GM12892 (cell line): ENCODE measurements around the gene PEX14.

Experiments
- DNase-seq: peaks from one replicate; pipeline ENCODE4 v3.0.0; 2011; ENCODE audit not compliant: insufficient read length
- FAIRE-seq: peaks from 2 replicates; lab custom pipeline; 2011; peaks lifted over from hg19 to GRCh38; lab: Jason Lieb, UNC
- POLR2A ChIP-seq: IDR thresholded peaks from 2 replicates; pipeline ENCODE4 v1.6.1; 2011; ENCODE audit warnings: low read depth, low read length, control low read depth
- POLR2AphosphoS5 ChIP-seq: IDR thresholded peaks from 2 replicates; pipeline ENCODE4 v1.6.1; 2011; ENCODE audit warnings: low read depth, low read length, control low read depth
- TAF1 ChIP-seq: IDR thresholded peaks from 2 replicates; pipeline ENCODE4 v1.6.1; 2011; ENCODE audit warnings: low read depth, mild to moderate bottlenecking, control low read depth, low read length, borderline replicate concordance

PEX14 gene

DNA sequence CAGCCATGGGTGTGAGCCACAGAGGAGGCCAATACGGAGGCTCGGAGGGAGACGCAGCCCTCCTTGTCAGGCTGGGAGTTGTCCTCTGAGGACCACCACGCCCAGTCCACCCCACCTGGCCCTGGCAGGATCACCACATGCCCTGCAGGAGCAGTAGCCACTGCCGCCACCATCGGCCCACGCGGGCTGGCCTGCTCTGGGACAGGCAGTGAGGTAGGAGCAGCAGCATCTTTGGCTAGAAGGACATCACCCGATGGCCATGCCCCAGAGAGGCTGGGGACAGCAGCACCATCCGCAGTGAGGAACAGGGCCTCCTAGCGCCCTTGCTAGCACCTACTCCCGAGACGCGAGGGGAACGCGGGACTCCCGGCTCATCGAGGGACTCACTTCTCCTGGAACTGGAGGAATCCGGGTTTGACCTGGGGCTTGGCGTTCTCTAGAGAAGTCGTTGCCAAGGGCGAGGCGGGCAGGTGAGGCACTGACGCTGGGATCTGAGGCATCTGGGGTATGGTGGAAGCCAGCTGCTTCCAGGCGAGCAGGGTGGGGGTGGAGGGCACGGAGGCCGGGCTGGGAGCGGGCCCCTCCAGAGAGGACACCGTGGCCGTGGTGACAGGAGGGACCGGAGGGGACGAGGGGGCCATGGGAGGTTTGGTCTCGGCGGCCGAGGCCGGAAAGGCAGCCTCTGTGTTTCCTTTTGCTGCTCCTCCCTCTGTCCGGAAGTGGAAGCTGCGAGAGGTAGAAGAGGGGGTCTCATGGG lies 172.8 kb downstream of the PEX14 start:
- DNase-seq = no peak
- no peak for FAIRE-seq
- TF ChIP-seq TAF1 (no peak), POLR2A (no peak), POLR2AphosphoS5 (no peak)

GRCh38 chr1:10648689-10649516 lies 174.2 kb downstream of the PEX14 start:
- FAIRE-seq = no peak
- DNase-seq = no peak
- TF ChIP-seq POLR2A (no peak), POLR2AphosphoS5 (no peak), TAF1 (no peak)

DNA sequence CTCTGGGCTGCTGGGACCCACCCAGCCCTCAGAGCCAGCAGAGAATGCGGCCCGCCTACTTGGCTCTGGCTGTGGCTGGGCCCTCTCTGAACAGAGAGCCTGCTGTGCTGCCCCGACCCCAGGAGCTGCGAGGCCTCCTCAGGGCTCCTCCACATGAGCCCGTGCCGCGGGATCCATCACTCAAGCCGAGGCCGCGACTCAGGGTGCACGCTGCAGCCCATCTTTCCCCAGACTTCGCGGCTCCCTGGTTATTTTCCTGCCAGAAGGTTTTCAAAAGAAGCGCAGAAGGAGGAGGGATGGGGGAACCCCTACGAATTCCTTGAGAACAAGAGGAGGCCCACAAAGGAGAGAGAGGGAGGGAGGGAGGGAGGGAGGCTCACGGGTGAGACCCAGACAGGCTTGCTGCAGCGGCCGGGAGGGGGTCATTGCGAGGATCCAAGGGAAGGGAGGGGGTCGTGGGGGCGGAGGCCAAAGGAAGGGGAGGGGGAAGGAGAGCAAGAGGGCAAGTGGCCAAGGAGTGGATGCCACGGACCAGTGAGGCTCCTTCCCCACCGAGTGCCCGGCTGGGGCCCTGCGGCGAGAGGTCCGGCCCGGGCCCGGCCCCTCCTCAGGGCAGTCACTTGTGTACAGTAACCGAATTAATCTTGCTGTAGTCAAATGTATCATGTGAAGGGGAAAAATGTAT lies 174.9 kb downstream of the PEX14 start:
- no peak for FAIRE-seq
- DNase-seq = no peak
- TF ChIP-seq POLR2A (no peak), POLR2AphosphoS5 (no peak), TAF1 (no peak)

- TF ChIP-seq POLR2A = no peak
- TF ChIP-seq POLR2AphosphoS5 = no peak
- no peak for TF ChIP-seq TAF1
- DNase-seq = no peak
- no peak for FAIRE-seq
Measured at GRCh38 chr1:10650556-10651388, 176.0 kb downstream of the PEX14 start.

GRCh38 chr1:10651389-10651766 lies 176.6 kb downstream of the PEX14 start:
- DNase-seq (no peak), FAIRE-seq (no peak)
- TF ChIP-seq POLR2AphosphoS5 (no peak), TAF1 (no peak), POLR2A (no peak)

DNA sequence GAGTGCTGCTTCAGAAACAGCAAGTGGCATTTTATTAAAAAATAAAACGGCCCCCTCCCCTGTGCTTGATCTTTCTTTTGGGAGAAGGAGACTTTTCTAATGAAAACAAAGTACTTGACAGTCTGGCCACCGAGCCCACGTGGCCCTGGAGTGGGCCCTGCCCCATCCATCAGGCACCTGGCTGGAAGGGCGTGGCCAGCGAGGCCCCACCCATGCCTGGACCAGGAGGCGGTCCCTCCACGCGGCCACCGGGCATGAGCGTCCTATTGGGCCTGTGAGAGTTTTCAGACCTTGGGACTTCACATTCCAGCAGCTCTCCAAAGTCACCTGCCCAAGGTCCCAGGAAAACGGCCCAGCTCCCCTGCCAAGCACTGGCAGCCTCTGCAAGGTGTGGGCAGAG lies 177.0 kb downstream of the PEX14 start:
- TF ChIP-seq POLR2AphosphoS5 (no peak), POLR2A (no peak), TAF1 (no peak)

DNA sequence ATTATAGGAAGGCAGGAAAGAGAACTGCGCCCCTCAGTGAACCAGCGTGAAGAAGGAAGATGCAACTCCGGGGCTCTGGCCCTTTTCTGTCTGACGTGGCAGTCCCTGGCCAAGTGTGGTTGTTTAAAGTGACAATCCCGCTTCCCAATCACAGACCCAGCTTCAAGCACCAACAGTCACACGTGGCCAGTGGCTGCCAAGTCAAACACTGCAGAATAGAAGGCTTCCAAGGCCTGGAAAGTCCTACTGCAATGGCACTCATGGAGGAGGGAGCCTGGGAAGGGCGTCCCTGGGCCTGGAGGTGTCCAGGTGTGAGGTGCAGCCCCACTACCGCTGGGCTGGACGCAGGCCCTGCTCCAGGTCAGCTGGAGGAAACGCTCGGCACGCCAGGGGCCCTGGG lies 177.9 kb downstream of the PEX14 start:
- TF ChIP-seq POLR2A (no peak), TAF1 (no peak), POLR2AphosphoS5 (no peak)
- no peak for DNase-seq
- no peak for FAIRE-seq

More for the DNA sequence above, 177.0 kb downstream of the PEX14 start:
- DNase-seq = no peak
- no peak for FAIRE-seq

DNA sequence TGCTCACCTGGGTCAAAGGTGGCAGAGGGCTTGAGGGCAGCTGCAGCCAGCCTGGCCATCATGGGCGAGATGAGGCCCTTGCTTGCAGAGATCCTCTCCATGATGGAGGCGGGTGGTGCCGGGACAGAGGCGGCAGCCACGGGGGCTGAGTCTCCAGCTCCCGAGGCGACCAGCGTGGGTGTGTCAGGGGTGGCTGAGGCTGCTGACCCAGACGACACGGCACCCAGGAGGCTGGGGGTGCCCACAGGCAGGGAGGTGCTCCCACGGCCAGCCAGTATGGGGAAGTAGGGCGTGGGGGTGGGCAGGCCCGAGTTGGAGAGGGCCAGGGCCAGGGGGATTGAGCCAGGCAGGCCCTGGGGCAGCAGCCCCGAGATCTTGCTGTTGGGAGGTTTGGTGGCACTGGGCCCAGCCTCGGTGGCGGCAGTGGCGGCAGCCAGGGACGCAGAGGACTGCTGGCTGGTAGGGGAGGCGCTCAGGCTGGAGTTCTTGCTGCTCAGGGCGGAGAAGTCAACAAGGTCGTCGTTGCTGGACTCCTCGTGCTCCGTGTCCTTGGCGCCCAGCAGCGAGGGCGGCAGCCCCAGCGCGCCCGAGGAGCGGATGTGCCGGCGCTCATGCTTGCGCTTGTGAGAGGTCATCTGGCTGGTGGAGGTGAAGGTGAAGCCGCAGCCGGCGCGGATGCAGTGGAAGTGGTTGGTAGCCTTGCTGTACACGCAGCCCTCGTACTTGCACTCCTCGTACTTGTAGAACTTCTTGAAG lies 178.8 kb downstream of the PEX14 start:
- TF ChIP-seq POLR2AphosphoS5 = no peak
- no peak for TF ChIP-seq TAF1
- TF ChIP-seq POLR2A = no peak
- DNase-seq (no peak), FAIRE-seq (no peak)

DNA sequence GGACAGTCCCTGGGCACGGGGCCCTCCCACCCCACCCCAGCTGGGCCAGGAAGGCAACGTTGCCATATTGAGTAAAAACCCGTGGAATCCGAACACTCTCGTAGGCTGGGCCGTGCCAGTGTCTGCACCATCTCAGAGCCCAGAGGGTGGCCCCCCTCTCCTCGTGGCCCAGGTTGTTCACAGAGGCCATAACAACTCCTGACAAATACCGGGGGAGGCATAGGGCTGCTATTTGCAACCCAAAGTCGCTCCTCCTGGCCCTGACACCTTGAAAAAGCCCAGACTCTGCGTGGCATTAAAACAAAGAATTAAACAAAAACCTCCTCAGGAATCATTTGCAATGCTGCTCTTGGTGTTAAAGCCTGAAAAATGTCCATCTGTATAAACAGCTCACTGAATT lies 180.3 kb downstream of the PEX14 start:
- TF ChIP-seq POLR2AphosphoS5 (no peak), TAF1 (no peak), POLR2A (no peak)
- DNase-seq = no peak
- FAIRE-seq = no peak

GRCh38 chr1:10656431-10656830 lies 181.7 kb downstream of the PEX14 start:
- TF ChIP-seq POLR2AphosphoS5 = no peak
- TF ChIP-seq TAF1 = no peak
- TF ChIP-seq POLR2A = no peak
- FAIRE-seq (no peak), DNase-seq (no peak)
